GM15510 (cell line): ENCODE measurements around the gene DENND1A.

Experiments used
- POLR2A ChIP-seq: IDR thresholded peaks from 3 replicates; pipeline ENCODE4 v1.6.1; 2011; ENCODE audit warnings: borderline replicate concordance; ENCODE audit not compliant: insufficient read length; ENCODE audit errors: extremely low read depth

DENND1A gene

DNA sequence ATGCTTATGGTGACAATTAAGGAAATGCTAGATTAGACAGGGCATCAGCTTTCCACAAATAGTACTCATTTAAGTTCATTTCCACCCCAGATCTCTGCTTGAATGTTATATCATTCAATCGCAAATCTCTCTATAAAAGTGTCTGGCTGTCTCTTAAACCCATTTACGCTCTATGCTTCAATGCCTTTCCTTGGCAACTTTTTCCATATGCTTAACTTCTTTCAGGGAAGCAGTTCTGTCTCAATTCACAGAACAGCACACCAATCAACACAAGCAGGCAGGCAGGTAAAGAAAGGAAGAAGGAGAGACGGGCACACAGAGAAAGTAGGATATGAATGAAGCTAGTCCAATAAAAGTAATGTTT lies 243.1 kb downstream of the DENND1A start:
- TF ChIP-seq POLR2A = no peak

DNA sequence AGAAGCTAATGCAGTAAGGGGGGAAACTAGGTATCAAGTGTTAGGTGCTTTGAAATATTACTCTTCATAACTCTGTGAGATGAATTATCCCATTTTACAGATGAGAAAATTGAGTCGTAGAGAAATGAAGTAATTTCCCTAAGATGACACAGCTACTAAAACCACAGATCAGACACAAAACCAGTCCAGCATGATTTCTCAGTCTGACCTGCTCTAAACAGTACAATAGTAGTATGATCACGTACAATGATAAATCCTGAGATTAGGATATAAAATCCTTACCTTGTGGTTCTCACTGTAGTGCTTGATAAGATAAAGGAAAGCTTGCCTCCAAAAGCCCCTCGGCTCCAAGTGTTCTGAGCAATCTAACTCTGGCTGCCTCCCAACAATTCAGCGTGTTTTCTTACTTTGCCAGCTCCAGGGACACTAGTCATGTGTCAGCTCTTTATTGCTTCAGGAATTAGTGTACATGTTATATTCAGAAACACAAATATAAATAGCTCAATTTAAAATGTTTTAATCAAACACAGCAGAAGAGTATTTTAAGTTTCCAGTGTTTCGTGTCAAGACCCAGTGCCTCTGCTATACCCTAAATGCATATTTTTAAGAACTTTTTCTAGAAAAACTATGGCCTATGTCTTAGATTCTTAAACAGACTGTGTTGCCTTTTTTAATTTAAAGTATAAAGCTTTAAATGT lies 243.6 kb downstream of the DENND1A start:
- no peak for TF ChIP-seq POLR2A

DNA sequence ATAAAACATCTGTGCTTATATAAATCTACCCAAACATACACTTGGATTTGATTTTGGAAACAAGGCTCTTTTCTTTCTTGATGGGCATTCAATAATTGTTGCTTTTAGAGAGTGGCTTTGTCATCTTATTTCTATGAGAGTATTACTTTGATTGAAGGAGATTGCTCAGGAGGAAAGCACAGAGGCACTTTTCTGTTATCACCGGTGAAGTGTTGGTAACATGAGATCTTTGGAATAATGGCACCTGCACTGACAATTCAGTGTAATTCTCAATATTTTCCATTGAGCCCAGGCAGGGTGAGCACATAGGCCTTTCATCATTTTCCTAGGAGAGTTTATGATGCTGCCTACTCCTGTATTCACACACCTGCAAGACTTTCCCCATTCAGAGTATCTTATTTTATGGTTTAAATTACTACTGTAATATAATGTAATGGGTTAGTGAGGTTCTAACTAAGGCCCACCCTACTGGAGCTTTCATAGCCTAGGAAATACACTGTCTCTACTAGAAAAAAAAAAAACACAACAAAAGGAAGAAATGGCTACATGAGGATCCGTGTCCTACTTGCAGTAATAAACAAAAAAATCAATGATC lies 244.3 kb downstream of the DENND1A start:
- no peak for TF ChIP-seq POLR2A

DNA sequence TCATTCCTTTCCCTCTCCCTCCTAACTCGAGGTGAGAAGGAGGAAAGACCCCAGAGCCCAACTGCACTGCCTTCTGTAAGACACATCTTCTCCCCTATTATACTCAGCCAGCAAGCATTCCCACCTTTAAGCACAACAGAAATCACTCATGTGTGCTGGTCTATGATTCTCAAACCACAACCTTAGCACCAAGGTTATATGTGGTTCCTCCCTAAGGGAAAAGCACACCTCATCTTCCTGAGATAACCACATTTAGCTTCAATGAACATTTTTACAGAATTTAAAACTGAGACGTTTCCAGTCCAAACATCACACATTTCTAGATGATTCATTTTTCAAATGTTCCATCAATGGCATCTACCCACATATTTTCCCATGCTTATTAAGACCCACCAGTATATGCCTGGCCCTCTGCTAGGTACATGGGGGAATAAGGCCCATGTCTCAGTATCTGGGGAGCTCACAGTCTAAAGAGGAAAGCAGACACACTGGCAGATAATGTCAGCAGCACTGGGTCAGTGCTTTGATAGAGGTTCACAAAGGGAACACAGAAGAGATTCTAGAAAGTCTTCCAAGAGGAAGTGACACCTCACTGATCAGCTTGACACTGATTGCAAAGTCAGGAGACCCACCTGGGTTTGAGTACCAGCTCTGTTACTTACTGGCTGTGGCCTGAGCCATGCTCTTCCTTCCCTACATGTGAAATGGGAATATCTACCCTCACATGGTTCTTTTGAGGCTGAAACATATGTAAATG lies 245.4 kb downstream of the DENND1A start:
- TF ChIP-seq POLR2A = no peak

DNA sequence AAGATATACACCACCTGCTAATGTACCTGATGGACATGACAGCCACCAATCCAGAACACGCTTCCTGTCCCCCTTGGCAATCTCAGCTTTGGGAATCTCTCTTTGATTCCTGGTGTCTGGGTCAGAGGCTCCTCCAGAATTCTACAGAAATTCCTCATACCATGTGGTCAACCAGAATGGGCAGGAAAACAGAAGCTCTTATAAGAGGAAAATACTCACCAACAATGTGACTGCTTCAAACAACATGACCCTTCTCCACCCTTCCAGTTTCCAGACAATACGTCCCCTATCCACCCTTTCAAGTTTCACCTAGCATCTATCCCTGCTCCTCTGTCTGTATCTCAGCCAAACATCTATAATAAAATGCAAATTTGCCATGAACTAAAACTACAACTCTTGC lies 247.2 kb downstream of the DENND1A start:
- no peak for TF ChIP-seq POLR2A

DNA sequence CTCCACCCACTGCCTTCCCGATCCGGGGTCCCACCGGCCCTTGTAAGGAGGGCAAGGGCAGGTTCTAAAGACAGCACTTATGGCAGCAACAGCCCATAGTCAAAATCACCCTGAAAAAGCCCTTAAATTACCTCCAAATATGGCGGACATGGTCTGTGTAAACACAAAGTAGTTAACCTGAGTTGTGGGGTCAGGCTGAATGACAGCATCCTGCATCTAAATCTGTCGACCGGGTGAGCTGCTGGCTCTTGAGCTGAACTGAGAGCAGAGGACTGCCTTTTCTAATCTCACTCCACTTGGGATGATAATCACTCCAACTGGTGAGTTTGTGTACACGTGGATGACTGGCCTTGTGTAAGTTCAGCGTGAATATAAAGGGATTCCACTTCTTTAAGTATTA lies 249.6 kb downstream of the DENND1A start:
- no peak for TF ChIP-seq POLR2A

DNA sequence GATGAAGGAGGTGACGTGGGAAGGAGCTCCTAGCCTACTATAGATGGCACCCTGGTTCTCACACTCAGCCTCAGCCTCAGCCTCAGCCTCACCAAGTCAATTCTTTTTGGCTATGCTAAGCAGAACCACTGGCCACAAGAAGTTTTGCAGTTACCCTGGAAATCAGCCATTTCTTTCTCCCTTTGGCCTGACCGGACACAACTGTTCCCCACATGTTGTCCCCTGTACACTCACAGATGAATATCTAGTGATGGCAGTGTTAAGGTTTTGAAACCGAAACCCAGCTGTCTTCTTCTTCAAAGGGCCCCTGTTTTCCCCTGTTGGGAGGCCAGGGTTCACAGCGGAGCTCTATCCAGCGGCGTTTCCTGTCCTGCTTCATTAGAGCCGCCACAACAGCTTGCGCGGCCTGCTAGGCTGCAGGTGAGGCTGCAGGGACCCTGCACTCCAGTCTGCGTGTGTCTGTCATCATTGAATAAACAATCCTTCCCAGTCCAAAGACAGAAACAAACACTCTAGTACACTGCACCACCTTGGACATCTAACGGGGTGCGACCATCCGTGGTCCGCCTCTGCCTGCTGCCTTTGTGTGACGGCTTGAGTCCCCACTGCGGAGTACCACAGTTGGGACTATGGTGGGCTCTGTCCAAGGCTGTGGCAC lies 250.5 kb downstream of the DENND1A start:
- no peak for TF ChIP-seq POLR2A

DNA sequence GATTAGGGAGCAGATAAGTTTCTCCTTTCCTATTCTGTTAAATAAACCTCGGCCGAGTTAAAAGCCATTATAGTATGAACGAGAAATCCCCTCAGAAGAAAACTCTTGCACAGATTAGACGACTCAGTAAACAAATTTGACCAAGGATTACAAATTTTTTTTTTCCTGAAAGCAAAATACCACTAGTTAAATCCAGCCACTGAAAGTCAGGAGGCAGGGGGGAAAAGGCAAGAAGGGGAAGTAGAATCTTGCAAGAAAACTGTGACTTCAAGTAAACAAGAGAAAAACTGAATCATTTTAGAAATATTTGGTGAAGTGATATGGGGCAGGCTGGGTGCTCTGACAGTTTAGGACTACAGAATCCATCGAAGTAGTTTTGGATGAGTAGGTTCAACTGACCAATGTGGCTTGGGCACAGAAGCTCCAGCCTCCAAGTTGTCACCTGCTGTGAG lies 251.0 kb downstream of the DENND1A start:
- no peak for TF ChIP-seq POLR2A

DNA sequence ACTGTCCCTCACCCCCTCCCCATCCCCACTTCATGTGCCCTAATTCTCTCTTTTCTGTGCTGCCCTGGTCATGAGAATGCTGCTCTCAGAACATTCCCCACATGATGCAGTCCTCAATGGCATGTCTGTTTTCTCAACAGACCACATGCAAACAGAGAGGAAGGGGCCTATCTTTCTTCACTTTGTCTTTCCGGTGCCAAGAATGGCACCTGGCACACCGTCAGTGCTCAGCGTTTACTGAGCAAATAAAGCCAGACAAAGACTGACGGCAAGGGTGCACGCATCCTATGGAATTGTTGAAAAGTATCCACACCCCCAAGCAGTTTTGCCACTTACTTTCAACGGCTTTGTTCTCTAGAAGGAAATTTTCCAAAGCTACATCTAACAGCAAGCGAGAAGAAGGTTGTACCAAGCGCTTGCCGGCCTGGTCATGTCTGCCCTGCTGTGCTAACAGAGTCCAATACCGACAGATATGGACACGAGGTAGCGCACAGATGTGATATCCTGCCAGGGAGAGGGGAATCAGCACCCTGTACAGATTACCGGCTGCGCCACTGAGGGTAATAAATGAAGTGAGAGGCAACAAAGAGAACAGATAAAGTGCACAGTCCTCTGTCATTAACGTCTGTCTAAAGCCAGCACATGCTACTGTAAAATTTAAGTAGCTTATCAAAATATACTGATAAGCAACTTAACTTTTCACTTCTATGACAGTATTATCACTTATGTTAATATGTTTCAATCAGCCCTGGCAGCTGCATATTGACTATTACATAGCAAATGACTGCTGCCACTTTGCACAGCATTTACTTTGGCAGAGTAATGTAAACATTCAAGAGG lies 251.7 kb downstream of the DENND1A start:
- no peak for TF ChIP-seq POLR2A

DNA sequence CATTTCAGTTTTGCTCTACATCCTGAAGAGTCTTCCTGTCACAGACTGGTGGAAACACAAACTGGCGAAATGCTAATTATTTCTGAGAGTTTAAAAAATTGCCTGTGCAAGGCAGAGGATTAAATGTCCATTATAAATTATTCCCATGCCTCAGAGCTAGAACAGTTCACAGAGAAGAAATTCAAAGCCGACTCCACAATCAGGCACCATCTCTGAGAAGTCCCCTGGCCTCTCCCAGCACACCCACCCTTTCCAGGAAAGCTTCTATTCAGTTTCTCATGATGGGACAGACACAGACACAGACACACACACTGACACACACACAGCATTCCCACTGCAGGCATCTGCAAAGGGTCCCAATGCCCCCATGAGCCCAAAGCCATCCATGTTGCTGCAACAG lies 253.1 kb downstream of the DENND1A start:
- no peak for TF ChIP-seq POLR2A

DNA sequence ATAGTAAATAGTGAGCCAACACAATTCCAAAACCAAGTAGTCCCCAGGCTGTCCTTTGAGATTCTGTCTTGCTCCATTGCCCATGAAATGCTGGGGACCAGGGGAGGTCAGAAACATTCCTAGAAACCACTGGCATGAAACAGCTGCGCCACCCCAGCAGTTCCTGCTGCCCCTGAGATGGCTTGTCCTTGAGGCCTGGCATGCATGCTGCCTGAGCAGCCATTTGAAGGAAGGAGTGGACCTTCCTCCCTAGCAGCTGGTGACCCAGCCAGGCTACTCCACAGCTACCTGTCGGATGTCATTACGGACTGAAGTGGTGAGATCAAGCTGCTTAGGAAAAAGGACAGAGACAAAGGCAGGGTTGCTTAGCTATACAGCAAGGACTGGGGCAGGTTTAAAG lies 260.6 kb downstream of the DENND1A start:
- no peak for TF ChIP-seq POLR2A

DNA sequence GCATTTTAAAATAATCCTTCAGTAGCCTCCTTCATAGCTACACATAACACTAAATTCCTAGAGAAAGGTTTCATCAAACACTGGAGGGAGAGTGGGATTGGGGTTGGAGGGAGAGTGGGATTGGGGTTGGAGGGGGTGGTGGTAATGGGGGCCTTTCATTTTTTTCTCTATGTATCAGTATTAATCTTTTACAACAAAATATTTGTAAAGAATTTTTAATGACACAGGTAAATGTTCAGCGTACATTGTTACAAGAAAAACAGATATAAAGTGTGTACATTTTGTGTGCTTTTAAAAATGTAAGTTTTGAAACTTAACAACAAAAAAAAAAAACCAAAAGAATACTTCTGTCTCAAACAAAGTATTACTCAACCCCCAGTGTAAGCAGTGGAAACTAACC lies 266.4 kb downstream of the DENND1A start:
- TF ChIP-seq POLR2A = no peak

DNA sequence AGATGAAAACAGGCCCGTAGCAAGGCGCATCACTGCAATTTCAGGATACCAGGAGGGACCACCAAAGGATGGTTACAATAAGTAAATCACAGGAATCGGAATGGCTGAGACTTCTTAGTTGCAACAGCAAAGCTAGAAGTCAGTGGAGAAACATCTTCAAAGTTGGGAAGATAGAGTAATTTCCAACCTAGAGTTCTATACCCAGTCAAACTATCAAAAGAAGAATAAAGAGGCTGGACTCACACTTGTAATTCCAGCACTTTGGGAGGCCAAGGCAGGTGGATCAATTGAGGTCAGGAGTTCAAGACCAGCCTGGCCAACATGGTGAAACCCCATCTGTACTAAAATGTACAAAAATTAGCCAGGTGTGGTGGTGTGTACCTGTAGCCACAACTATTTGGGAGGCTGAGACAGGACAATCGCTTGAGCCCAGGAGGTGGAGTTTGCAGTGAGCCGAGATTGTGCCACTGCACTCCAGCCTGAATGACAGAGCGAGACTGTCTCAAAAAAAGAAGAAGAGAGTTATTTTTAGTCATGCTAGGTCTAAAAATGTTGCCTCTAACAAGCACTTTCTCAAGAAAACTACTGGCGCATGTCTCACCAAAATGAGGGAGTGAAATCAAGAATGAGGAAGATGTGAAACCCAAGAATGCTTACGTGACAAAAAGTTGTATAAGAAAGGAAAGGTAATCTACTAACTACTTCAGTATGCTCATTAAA lies 267.7 kb downstream of the DENND1A start:
- no peak for TF ChIP-seq POLR2A
